HepG2 (cell line): ENCODE results near the gene EPHB6. TPM values are rescaled to one million over a fixed set of nuclear protein-coding genes. Genes with fewer than 3 reads are reported as not detected.

Source experiments
- ATAC-seq: fragments of 200-7000 bp; cut with Tn5 transposase; 3 replicates; pipeline ENCODE4 v1.9.1; 2020; ENCODE audit warnings: mild to moderate bottlenecking, moderate library complexity
- BruUV-seq: library from RNA; stranded (reverse); fragments of 400-500 nt; replicated peaks from 2 replicates; lab custom pipeline; 2021; lab: Mats Ljungman, UMichigan
- CTCF ChIA-PET: fragments of 300-600 bp; formaldehyde crosslinking; extraction: SDS; loops from one replicate; lab custom pipeline; 2021; ENCODE audit warnings: low total read pairs, inconsistent platforms, low intra/inter-chr PET ratio; lab: Yijun Ruan, JAX
- POLR2A ChIA-PET: fragments of 350-600 bp; sonication (Branson Sonifier 250); formaldehyde crosslinking; loops from one replicate; lab custom pipeline; 2020; ENCODE audit warnings: antibody characterized with exemption, inconsistent platforms; lab: Yijun Ruan, JAX
- DNase-seq: peaks from one replicate; pipeline ENCODE4 v3.0.0-alpha.2; 2015; ENCODE audit warnings: low spot score
- FAIRE-seq: peaks from 3 replicates; lab custom pipeline; 2011; peaks lifted over from hg19 to GRCh38; lab: Jason Lieb, UNC
- H2AFZ ChIP-seq: one replicate; pipeline ENCODE4 v1.6.1; 2011; ENCODE audit warnings: low read length, inconsistent platforms
- H3K27ac ChIP-seq: fragments of 300-600 bp; 3 replicates; pipeline ENCODE4 v1.8.0; 2011; ENCODE audit warnings: mixed run types, mild to moderate bottlenecking, mixed read lengths, low read length, inconsistent platforms; ENCODE audit not compliant: insufficient read depth; ENCODE audit errors: extremely low read length
- H3K27me3 ChIP-seq, 2 experiments: fragments of 200-600 bp in 1 of 2; 2 replicates in 1 of 2; 3 replicates in 1 of 2; pipeline versions ENCODE4 v1.6.0 to v1.8.0; 2011; ENCODE audit warnings: low read length in 2 of 2, mild to moderate bottlenecking in 2 of 2, moderate library complexity in 2 of 2, inconsistent platforms in 1 of 2; ENCODE audit not compliant: insufficient read depth in 2 of 2, control insufficient read depth in 1 of 2
- H3K36me3 ChIP-seq, 2 experiments: fragments of 200-600 bp in 1 of 2; replicated peaks in 1 of 2; 2 replicates in 1 of 2; 3 replicates in 1 of 2; pipeline versions ENCODE4 v1.5.1 to v1.8.0; 2011; ENCODE audit warnings: low read length in 2 of 2, inconsistent platforms in 1 of 2; ENCODE audit not compliant: insufficient read depth in 2 of 2, control insufficient read depth in 1 of 2
- H3K4me1 ChIP-seq: 2 replicates; pipeline ENCODE4 v1.5.1; 2012; ENCODE audit warnings: low read length, inconsistent platforms; ENCODE audit not compliant: insufficient read depth
- H3K4me2 ChIP-seq: 2 replicates; pipeline ENCODE4 v1.6.0; 2011; ENCODE audit warnings: low read depth, low read length, inconsistent platforms
- H3K4me3 ChIP-seq, 3 experiments: fragments of 200-600 bp in 1 of 3; sonication (generic), shearing (Covaris generic) in 1 of 3; replicated peaks in 1 of 3; 2 replicates each; pipeline ENCODE4 v1.5.1; 2011 to 2016; ENCODE audit warnings: low read length in 3 of 3, inconsistent platforms in 2 of 3, low read depth in 2 of 3, mild to moderate bottlenecking in 2 of 3, control low read depth in 1 of 3, mixed read lengths in 1 of 3; ENCODE audit not compliant: insufficient read depth in 1 of 3
- H3K79me2 ChIP-seq: one replicate; pipeline ENCODE4 v1.6.1; 2011; ENCODE audit warnings: low read length, inconsistent platforms; ENCODE audit not compliant: insufficient read depth
- H3K9ac ChIP-seq: 2 replicates; pipeline ENCODE4 v1.6.0; 2011; ENCODE audit warnings: mild to moderate bottlenecking, low read depth, low read length, inconsistent platforms; ENCODE audit not compliant: insufficient read depth
- H3K9me3 ChIP-seq: 2 replicates; pipeline ENCODE4 v1.5.1; 2012; ENCODE audit warnings: mild to moderate bottlenecking, low read length
- H4K20me1 ChIP-seq: 2 replicates; pipeline ENCODE4 v1.6.0; 2011; ENCODE audit warnings: inconsistent platforms, mild to moderate bottlenecking, low read length, moderate library complexity; ENCODE audit not compliant: insufficient read depth
- FOXK1 ChIP-seq: sonication (generic); formaldehyde crosslinking; IDR thresholded peaks from 2 replicates; pipeline ENCODE4 v1.4.0; 2020; ENCODE audit warnings: low read depth, missing genetic modification reagents, borderline replicate concordance
- ZNF331 ChIP-seq: sonication (generic); formaldehyde crosslinking; IDR thresholded peaks from 2 replicates; pipeline ENCODE4 v1.4.0; 2020; ENCODE audit warnings: missing genetic modification reagents
- WGBS: methylation state at CpG from one replicate; pipeline ENCODE4 v1.1.6; 2017; ENCODE audit warnings: low lambda C conversion rate; 5-methylcytosine and 5-hydroxymethylcytosine counted together
- in situ Hi-C: cut with HindIII; loops from 2 replicates; pipeline ENCODE4 v1.10.0; 2017; ENCODE audit warnings: low pct_unique_long_range_greater_than_20kb; ENCODE audit not compliant: extremely low pct_ligation_motif_present
- intact Hi-C: fragments of 100-400 bp; cut with micrococcal nuclease; formaldehyde crosslinking; loops from one replicate; pipeline ENCODE4 v1.10.0; 2022; ENCODE audit not compliant: unreplicated experiment
- polyA plus RNA-seq, 8 experiments: library from polyadenylated mRNA; depleted of rRNA in 3 of 8; stranded (reverse) in 7 of 8; unstranded in 1 of 8; fragments of >200 nt; fragmentation: Illumina TruSeq in 4 of 8; extraction: Trizol in 4 of 8; gene quantifications; 2 replicates each; pipeline versions ENCODE4 v1.2.1 to v1.2.3, GENCODE V29; 2011 to 2016; ENCODE audit warnings: low read depth in 4 of 8, missing spikeins in 1 of 8, mixed read lengths in 1 of 8; ENCODE audit not compliant: insufficient read depth in 1 of 8
- total RNA-seq, 5 experiments: library from RNA; depleted of rRNA; stranded (reverse); fragments of >200 nt; fragmentation: Illumina TruSeq; extraction: Trizol; gene quantifications; 2 replicates each; pipeline ENCODE4 v1.2.3, GENCODE V29; 2016; ENCODE audit warnings: low read depth in 1 of 5
- TF ChIP-seq, protein P1 (sequence below): sonication (generic); formaldehyde crosslinking; IDR thresholded peaks from 2 replicates; pipeline ENCODE4 v1.5.1; 2020; ENCODE audit warnings: missing genetic modification reagents, mild to moderate bottlenecking, borderline replicate concordance
- TF ChIP-seq, protein P2 (sequence below): sonication (generic); formaldehyde crosslinking; IDR thresholded peaks from 2 replicates; pipeline ENCODE4 v1.8.0; 2022; ENCODE audit warnings: mild to moderate bottlenecking, missing genetic modification reagents; ENCODE audit not compliant: insufficient replicate concordance

Gene EPHB6
- total and polyA plus RNA-seq, 2 of the 13 experiments (the other 11 are each of a cell fraction or from before 2014, with no cell fraction given): not detected

DNA sequence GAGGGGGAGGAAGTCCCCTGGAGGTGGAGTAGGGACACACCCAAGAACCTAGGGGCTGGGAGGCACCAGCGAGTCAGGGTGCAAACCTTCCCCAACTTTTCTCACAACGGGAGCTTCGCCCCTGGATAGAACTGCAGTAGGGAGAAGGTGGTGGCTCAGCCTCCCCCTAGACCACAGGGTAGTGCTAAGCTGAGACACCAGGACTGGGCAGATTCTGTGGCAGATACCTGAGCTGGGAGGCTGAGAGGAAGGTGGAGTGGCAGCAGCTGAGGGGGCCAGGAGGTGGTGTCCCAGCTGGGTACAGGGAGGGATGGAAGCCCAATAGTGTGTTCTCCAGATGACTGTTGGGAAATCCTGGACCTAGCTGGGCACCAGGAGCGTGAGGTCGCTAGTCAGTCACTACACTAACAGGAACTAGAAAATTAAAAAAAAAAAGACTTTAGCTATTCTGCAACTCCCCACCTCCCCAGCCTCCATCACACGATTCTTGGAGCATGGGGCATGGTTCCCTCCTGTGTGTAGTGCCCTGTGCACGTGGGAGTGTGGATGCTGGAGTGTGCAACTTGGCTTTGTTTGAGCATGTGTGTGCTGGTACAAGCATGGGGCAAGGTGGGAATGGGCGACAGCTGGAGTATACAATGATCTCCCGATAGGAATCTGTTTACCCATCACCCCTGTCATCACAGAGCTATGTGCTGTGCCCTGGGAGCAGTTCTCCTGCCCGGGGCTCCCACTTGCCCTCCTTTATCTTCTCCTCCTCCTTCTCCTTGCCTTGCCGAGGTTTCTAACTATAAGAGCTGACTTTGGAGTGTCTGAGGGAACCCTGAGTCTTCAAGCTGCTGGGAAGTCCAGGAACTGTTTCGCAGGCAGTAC is 39.5 kb downstream of the EPHB6 start:
- no peak overlapping the region for H2AFZ ChIP-seq
- H4K20me1 ChIP-seq: no peaks in the 10 kb centered on the region
- CTCF ChIA-PET: no interaction called here
- POLR2A ChIA-PET: no interaction called here
- H3K4me3 ChIP-seq: no peak overlapping the region
- H3K36me3 ChIP-seq: no peaks in the 10 kb centered on the region
- TF ChIP-seq, protein P1, sequence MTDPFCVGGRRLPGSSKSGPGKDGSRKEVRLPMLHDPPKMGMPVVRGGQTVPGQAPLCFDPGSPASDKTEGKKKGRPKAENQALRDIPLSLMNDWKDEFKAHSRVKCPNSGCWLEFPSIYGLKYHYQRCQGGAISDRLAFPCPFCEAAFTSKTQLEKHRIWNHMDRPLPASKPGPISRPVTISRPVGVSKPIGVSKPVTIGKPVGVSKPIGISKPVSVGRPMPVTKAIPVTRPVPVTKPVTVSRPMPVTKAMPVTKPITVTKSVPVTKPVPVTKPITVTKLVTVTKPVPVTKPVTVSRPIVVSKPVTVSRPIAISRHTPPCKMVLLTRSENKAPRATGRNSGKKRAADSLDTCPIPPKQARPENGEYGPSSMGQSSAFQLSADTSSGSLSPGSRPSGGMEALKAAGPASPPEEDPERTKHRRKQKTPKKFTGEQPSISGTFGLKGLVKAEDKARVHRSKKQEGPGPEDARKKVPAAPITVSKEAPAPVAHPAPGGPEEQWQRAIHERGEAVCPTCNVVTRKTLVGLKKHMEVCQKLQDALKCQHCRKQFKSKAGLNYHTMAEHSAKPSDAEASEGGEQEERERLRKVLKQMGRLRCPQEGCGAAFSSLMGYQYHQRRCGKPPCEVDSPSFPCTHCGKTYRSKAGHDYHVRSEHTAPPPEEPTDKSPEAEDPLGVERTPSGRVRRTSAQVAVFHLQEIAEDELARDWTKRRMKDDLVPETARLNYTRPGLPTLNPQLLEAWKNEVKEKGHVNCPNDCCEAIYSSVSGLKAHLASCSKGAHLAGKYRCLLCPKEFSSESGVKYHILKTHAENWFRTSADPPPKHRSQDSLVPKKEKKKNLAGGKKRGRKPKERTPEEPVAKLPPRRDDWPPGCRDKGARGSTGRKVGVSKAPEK (CRISPR knock-in tag): no peak
- TF ChIP-seq, protein P2, sequence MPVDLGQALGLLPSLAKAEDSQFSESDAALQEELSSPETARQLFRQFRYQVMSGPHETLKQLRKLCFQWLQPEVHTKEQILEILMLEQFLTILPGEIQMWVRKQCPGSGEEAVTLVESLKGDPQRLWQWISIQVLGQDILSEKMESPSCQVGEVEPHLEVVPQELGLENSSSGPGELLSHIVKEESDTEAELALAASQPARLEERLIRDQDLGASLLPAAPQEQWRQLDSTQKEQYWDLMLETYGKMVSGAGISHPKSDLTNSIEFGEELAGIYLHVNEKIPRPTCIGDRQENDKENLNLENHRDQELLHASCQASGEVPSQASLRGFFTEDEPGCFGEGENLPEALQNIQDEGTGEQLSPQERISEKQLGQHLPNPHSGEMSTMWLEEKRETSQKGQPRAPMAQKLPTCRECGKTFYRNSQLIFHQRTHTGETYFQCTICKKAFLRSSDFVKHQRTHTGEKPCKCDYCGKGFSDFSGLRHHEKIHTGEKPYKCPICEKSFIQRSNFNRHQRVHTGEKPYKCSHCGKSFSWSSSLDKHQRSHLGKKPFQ (CRISPR knock-in tag): no peak
- TF ChIP-seq FOXK1 (CRISPR knock-in tag): no peak
- TF ChIP-seq ZNF331: no peak
- H3K79me2 ChIP-seq: no peaks in the 10 kb centered on the region
- no TSS peak for BruUV-seq
- no peak overlapping the region for H3K9ac ChIP-seq
- ATAC-seq (no peak), DNase-seq (no peak), FAIRE-seq (no peak)
- H3K4me1 ChIP-seq: no peaks in the 10 kb centered on the region
- H3K4me2 ChIP-seq: no peak overlapping the region
- H3K27me3 ChIP-seq: no peaks in the 10 kb centered on the region; a peak in 1 of 5 replicates
- no peak overlapping the region for H3K27ac ChIP-seq
- intact Hi-C loops: no loop called here
- in situ Hi-C loops: no loop called here
- WGBS: 18% methylated on average over 11 of the region's 12 CpGs
- H3K9me3 ChIP-seq: no peaks in the 10 kb centered on the region
